Measurements from ENCODE around the gene CTNND2. TPM values are rescaled to one million over a fixed set of nuclear protein-coding genes. Genes with fewer than 3 reads are reported as not detected.

Gene CTNND2
- total RNA-seq, 4 donors from 2014 or later = 0.18 to 14.9 (median 0.47) TPM; not detected in 1

- H3K4me3 ChIP-seq = no peak overlapping the region
- H3K4me1 ChIP-seq = no peaks in the 10 kb centered on the region
- no peak overlapping the region for H3K27ac ChIP-seq
- no peaks in the 10 kb centered on the region for H3K9me3 ChIP-seq
- no peak for DNase-seq
- H3K27me3 ChIP-seq = no peaks in the 10 kb centered on the region
- TF ChIP-seq CTCF (IDR thresholded peaks at IDR 0.05) = no peak
- no peak for TF ChIP-seq POLR2A (IDR thresholded peaks at IDR 0.05)
- H3K36me3 ChIP-seq = no peaks in the 10 kb centered on the region
Measured at GRCh38 chr5:11261241-11261640, 643.0 kb downstream of the CTNND2 start.

DNA sequence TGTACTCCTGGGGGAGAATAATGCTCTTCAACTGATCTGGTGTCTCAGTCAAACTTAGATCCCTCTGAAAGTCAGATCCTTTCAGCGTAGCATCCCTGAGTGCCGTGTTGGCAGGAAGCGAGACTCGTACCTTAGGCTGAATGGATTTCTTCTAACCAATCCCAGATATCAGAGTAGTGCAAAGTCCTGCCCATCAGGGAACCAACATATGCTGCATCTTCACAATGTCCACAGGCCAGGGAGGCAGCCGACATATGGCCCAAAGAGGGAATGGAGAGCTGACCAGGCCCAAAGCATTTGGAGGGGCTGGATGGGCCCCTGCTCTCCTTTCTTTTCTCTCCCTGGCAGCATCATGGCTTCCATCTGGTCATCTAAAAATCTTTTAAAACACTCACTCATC, 646.2 kb downstream of the CTNND2 start:
- no peaks in the 10 kb centered on the region for H3K36me3 ChIP-seq
- no peaks in the 10 kb centered on the region for H3K27me3 ChIP-seq
- no peaks in the 10 kb centered on the region for H3K9me3 ChIP-seq
- H3K4me3 ChIP-seq = no peak overlapping the region
- H3K4me1 ChIP-seq = no peaks in the 10 kb centered on the region
- DNase-seq = no peak
- TF ChIP-seq CTCF (IDR thresholded peaks at IDR 0.05) (no peak), POLR2A (IDR thresholded peaks at IDR 0.05) (no peak)
- H3K27ac ChIP-seq = no peak overlapping the region

- Histone ChIP-seq H3K4me1 (no peaks in the 10 kb centered on the region), H3K4me3 (no peak overlapping the region), H3K27me3 (no peaks in the 10 kb centered on the region), H3K36me3 (no peaks in the 10 kb centered on the region), H3K9me3 (no peaks in the 10 kb centered on the region), H3K27ac (no peak overlapping the region)
- no peak for DNase-seq
- TF ChIP-seq POLR2A (IDR thresholded peaks at IDR 0.05) = no peak
- no peak for TF ChIP-seq CTCF (IDR thresholded peaks at IDR 0.05)
Measured at GRCh38 chr5:11252523-11252922, 651.7 kb downstream of the CTNND2 start.

DNA sequence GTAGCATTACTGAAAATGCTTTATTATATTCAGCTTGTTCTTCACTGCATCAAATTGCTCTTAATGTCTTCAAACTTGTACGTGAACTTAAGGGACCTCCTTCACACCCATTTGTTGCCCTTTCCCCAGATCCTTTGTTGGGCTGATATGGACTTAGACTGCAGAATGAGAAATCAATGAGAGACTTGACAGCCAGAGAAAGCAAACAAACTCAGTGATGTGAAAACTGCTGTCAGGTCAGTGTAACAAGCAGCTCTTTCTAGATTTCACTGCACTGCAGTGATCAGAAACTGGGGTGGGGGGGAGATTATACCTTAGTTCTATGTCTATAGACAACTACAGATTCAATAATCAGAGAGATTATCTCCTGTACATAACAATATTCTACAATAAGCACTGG, 652.2 kb downstream of the CTNND2 start:
- H3K27ac ChIP-seq = no peak overlapping the region
- no peaks in the 10 kb centered on the region for H3K4me1 ChIP-seq
- no peak overlapping the region for H3K4me3 ChIP-seq
- no peak for TF ChIP-seq POLR2A (IDR thresholded peaks at IDR 0.05)
- no peak for TF ChIP-seq CTCF (IDR thresholded peaks at IDR 0.05)
- no peaks in the 10 kb centered on the region for H3K27me3 ChIP-seq
- no peaks in the 10 kb centered on the region for H3K9me3 ChIP-seq
- no peak for DNase-seq
- H3K36me3 ChIP-seq = no peaks in the 10 kb centered on the region

DNA sequence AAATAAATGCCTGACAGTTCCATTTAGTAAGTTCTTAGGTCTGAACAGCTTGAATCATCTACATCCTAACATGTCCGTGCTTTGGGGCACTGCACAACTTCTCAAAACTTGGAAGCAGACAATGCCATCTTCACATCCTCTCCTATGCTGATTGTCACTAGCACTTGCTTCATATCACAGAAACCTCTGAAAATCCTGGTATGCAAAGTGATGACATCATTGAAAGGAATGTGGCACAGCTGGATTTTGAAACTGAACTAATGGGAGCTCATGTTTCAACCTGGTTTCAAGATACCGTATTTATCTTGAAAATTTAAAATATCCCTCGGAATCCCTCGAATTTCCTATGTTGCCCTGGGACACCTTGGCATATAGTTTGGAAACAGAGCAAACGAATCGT, 653.0 kb downstream of the CTNND2 start:
- no peak for DNase-seq
- TF ChIP-seq CTCF (IDR thresholded peaks at IDR 0.05) (no peak), POLR2A (IDR thresholded peaks at IDR 0.05) (no peak)
- Histone ChIP-seq H3K4me3 (no peak overlapping the region), H3K9me3 (no peaks in the 10 kb centered on the region), H3K4me1 (no peaks in the 10 kb centered on the region), H3K27me3 (no peaks in the 10 kb centered on the region), H3K27ac (no peak overlapping the region), H3K36me3 (no peaks in the 10 kb centered on the region)

DNA sequence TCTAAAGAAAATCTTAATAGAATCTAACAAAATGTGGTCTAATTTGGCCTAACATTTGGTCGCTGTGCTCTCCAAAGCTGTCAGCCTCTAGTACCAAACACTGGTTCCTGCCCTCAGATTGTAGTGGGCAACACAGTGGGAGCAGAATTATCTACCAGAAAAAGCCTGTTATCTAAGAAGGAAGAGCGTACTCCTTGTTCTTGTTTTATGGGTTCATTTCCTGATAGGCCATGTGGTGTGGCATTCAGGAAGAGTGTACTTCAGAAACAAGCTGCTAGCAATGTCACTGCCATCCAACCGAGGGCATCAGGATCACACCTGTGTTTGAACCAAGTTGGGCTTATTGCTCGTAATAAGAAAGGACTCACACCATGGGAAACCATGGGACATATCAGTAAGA, 655.3 kb downstream of the CTNND2 start:
- no peaks in the 10 kb centered on the region for H3K36me3 ChIP-seq
- no peaks in the 10 kb centered on the region for H3K4me1 ChIP-seq
- no peaks in the 10 kb centered on the region for H3K27me3 ChIP-seq
- TF ChIP-seq CTCF (IDR thresholded peaks at IDR 0.05) (no peak), POLR2A (IDR thresholded peaks at IDR 0.05) (no peak)
- no peak overlapping the region for H3K27ac ChIP-seq
- H3K9me3 ChIP-seq = no peaks in the 10 kb centered on the region
- no peak overlapping the region for H3K4me3 ChIP-seq
- no peak for DNase-seq

All from Peyer's patch (tissue), 4 donors.